GM21737 (cell line): Measurements from ENCODE around the gene TRMT2A.

Source experiments
- ATAC-seq: cut with Tn5 transposase; IDR thresholded peaks from one replicate; pipeline ENCODE4 v1.9.1; 2021; ENCODE audit warnings: mild to moderate bottlenecking, moderate library complexity; ENCODE audit not compliant: unreplicated experiment

TRMT2A gene

GRCh38 chr22:20135806-20136602, 19.0 kb upstream of the TRMT2A start:
- ATAC-seq, result no peak

- ATAC-seq, result no peak
Measured at GRCh38 chr22:20135265-20135664, 18.2 kb upstream of the TRMT2A start.

- ATAC-seq, result no peak
Measured at GRCh38 chr22:20133930-20134549, 17.0 kb upstream of the TRMT2A start.

- no peak for ATAC-seq
Measured at GRCh38 chr22:20132686-20133246, 15.7 kb upstream of the TRMT2A start.

- ATAC-seq, result no peak
Measured at GRCh38 chr22:20131859-20132685, 15.0 kb upstream of the TRMT2A start.

GRCh38 chr22:20131597-20131858, 14.5 kb upstream of the TRMT2A start, which contains the start of gene ZDHHC8:
Gene ZDHHC8 (plus strand): TSS chr22:20131804. CDS start chr22:20131948, 144 bp downstream.
- peak; percentile 42 for ATAC-seq

- ATAC-seq, result peak; percentile 41
Measured at GRCh38 chr22:20130731-20131596, 13.9 kb upstream of the TRMT2A start.

- ATAC-seq, result no peak
Measured at GRCh38 chr22:20130319-20130718, 13.3 kb upstream of the TRMT2A start.

- ATAC-seq, result no peak
Measured at GRCh38 chr22:20129747-20130014, 12.7 kb upstream of the TRMT2A start.

- ATAC-seq, result no peak
Measured at GRCh38 chr22:20128902-20129746, 12.1 kb upstream of the TRMT2A start.

- ATAC-seq, result no peak
Measured at GRCh38 chr22:20128619-20128901, 11.5 kb upstream of the TRMT2A start.

- no peak for ATAC-seq
Measured at GRCh38 chr22:20127869-20128618, 11.0 kb upstream of the TRMT2A start.

GRCh38 chr22:20127318-20127868, 10.4 kb upstream of the TRMT2A start:
- ATAC-seq, result no peak

GRCh38 chr22:20126284-20127029, 9.4 kb upstream of the TRMT2A start:
- ATAC-seq, result no peak

- no peak for ATAC-seq
Measured at GRCh38 chr22:20125201-20126174, 8.5 kb upstream of the TRMT2A start.

- ATAC-seq, result no peak
Measured at GRCh38 chr22:20124083-20124787, 7.2 kb upstream of the TRMT2A start.
